Fibroblast of villous mesenchyme (primary cell): Measurements from ENCODE around the gene MMP21. TPM values are rescaled to one million over a fixed set of nuclear protein-coding genes. Genes with fewer than 3 reads are reported as not detected.

ENCODE experiments used
- DNase-seq: peaks from one replicate; pipeline ENCODE4 v3.0.0-alpha.2; 2010; ENCODE audit warnings: low read depth
- H3K4me3 ChIP-seq: 2 replicates; pipeline ENCODE4 v1.5.1; 2011; ENCODE audit warnings: low read depth, mild to moderate bottlenecking, low read length
- small RNA-seq: library from RNA; depleted of rRNA; stranded (forward); fragments of <200 nt; gene quantifications from one replicate; pipeline ENCODE3, GENCODE V24; 2012
- total RNA-seq: library from RNA; depleted of rRNA; stranded (reverse); fragments of >200 nt; gene quantifications from 2 replicates; pipeline ENCODE4 v1.2.3, GENCODE V29; 2012
- TF ChIP-seq, protein P1 (sequence below): IDR thresholded peaks from 2 replicates; pipeline ENCODE4 v1.5.1; 2012; ENCODE audit warnings: low read depth, mild to moderate bottlenecking, low read length; ENCODE audit not compliant: insufficient read depth

MMP21 gene
- total RNA-seq, 1 donor, result not detected

DNA sequence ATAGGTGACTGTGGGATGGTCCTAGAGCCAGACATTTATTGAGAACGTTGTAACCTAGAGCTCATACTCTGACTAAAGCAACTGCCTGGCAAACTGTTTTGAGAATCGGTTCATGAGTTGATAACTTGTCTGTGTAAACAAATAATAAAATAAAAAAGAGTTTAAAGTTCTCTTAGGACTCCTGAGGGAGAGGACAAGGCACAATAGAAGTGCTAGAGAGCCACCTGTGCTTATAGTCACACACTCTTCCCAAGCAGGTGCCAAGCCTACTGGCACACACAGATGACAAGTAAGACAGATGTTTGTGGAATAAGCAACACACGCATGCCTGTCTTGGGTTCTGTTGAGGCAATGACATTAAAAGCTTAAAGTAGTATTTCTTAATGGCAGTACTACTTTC, 48.2 kb downstream of the MMP21 start:
- DNase-seq, result no peak
- H3K4me3 ChIP-seq, result no peak overlapping the region
- TF ChIP-seq, protein P1, sequence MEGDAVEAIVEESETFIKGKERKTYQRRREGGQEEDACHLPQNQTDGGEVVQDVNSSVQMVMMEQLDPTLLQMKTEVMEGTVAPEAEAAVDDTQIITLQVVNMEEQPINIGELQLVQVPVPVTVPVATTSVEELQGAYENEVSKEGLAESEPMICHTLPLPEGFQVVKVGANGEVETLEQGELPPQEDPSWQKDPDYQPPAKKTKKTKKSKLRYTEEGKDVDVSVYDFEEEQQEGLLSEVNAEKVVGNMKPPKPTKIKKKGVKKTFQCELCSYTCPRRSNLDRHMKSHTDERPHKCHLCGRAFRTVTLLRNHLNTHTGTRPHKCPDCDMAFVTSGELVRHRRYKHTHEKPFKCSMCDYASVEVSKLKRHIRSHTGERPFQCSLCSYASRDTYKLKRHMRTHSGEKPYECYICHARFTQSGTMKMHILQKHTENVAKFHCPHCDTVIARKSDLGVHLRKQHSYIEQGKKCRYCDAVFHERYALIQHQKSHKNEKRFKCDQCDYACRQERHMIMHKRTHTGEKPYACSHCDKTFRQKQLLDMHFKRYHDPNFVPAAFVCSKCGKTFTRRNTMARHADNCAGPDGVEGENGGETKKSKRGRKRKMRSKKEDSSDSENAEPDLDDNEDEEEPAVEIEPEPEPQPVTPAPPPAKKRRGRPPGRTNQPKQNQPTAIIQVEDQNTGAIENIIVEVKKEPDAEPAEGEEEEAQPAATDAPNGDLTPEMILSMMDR, result no peak

DNA sequence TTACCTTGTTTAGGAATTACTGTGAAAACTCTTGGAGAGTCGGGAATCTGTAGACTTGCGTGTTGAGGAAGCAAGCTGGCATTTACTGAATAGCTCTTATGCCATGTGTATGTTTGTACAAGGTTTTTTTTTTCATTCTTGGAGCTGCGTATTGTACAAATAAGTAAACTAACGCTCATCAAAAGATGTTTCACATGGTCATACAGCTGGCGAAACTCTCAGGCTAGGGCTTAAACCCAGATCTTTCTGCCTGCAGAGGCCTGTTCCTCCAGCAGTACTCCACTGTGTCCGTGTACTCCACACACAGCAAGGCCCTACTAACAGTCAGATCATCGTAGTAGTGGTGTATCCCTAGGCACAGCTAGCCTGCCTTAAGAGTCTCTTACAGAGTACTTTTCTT, 48.7 kb downstream of the MMP21 start:
- TF ChIP-seq, protein P1, result no peak
- no peak for DNase-seq
- no peak overlapping the region for H3K4me3 ChIP-seq

GRCh38 chr10:125722811-125723210, 52.8 kb downstream of the MMP21 start:
- H3K4me3 ChIP-seq, result no peak overlapping the region
- no peak for DNase-seq
- TF ChIP-seq, protein P1, result no peak

GRCh38 chr10:125721035-125721434, 54.6 kb downstream of the MMP21 start:
- no peak overlapping the region for H3K4me3 ChIP-seq
- TF ChIP-seq, protein P1, result no peak
- DNase-seq, result no peak

- H3K4me3 ChIP-seq, result peak overlapping the region; percentile 100
- DNase-seq, result peak; percentile 3
- TF ChIP-seq, protein P1, result no peak
Measured at GRCh38 chr10:125720002-125720382, 55.6 kb downstream of the MMP21 start.

- H3K4me3 ChIP-seq, result peak within 1 kb of the TSS; percentile 100
- DNase-seq, result peak; percentile 99
- TF ChIP-seq, protein P1, result no peak
Measured at GRCh38 chr10:125719173-125720001, 56.2 kb downstream of the MMP21 start, which contains the start of gene EDRF1. Gene EDRF1, plus strand, starts transcription at chr10:125719709. Its CDS starts 99 bp downstream, at chr10:125719808.

Small RNAs within 50 kb of the gene (small RNA-seq; reads per million reads assigned to genes)
- 0.85 reads per million for gene MIR4484

Other genes starting within 250 kb of the MMP21 start
- not detected in 2 replicates for gene TEX36, start 92.7 kb downstream of the MMP21 start, total RNA-seq
- 20.9 and 29.8 TPM in 2 replicates for gene EDRF1, start 56.1 kb downstream of the MMP21 start, total RNA-seq
- 93.7 and 94.7 TPM in 2 replicates for gene UROS, start 47.4 kb upstream of the MMP21 start, total RNA-seq
- gene BCCIP, start 47.7 kb upstream of the MMP21 start, total RNA-seq, result 31.2 and 48.4 TPM in 2 replicates
- gene DHX32, start 105.5 kb upstream of the MMP21 start, total RNA-seq, result 40.3 and 48.8 TPM in 2 replicates
- gene FANK1, start 120.7 kb upstream of the MMP21 start, total RNA-seq, result 2.9 and 3.0 TPM in 2 replicates